HTERT RPE-1 (cell line): ENCODE results near the gene PDE1A.
"Not testable (repeated sequence)": the region's sequence is repeated elsewhere in the genome, so short reads cannot be mapped to it uniquely, and the experiment has no call there.

ENCODE experiments used
- in situ Hi-C: fragments of 300-500 bp; cut with MboI; formaldehyde crosslinking; loops from 4 replicates; pipeline ENCODE4 v1.14.3; 2020; ENCODE audit warnings: low sequenced_read_pairs

PDE1A gene

DNA sequence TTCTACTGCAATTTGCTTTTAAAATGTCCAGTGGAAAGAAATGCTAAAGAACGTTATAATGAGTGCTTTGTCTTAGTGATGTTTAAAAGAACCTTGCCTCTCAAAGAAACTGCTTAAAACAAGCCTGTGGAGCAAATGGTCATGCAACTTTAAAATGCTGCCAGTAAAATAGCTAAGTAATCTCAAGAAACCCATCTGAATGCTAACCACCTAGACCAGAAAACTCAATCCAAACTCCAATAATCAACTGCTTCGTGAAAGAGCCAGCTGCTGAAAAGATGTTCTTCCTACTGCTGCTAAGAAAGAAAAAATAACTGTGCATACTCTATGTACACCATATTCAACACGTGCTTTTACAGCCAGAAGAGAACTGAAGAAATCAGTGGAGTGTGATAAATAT is 145.6 kb downstream of the PDE1A start:
- in situ Hi-C loops: no loop called here

DNA sequence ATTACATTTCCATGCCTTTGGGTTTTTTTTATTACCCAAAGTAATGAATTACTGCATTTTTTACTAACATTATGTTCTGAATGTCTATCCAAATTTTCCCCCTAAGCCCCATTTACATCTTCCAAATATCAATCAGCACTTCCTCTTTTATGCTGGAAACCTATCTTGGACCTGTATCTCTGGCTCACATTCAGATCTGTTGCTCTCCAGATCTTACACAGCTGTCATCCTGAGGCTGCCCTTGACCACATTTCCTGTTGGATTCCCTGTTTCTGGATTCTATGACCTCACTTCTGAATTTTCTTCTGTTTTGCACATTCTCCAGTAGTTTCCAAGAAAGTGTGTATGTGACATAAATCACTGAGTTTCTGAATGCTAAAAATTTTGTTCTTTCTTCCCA is 146.7 kb downstream of the PDE1A start:
- in situ Hi-C loops: no loop called here

GRCh38 chr2:182276662-182277061 is 150.2 kb downstream of the PDE1A start:
- in situ Hi-C loops: not testable (repeated sequence)

DNA sequence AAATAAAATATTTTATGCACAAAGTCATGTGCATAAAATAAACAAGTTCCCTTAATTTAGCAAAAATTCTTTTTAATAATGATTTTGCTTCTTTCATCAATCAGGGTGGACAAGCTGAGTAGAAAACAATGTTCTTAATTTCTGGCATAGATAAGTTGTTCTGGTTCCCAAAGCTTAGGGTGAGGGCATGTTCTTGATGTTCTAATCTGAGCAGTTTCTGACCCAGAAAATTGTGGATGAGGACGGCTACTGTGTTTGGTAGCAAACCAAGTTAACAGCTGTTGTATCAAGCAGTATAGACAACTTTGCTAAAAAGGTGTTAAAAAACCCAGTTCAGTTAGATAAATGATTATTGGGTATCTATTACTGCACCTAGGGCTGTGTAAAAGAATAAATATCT is 158.9 kb downstream of the PDE1A start:
- in situ Hi-C loops: no loop called here

GRCh38 chr2:182266909-182267308 is 159.9 kb downstream of the PDE1A start:
- in situ Hi-C loops: no loop called here

- in situ Hi-C loops: no loop called here
Measured at GRCh38 chr2:182265718-182266117, 161.1 kb downstream of the PDE1A start.

- in situ Hi-C loops: no loop called here
Measured at GRCh38 chr2:182261860-182262387, 164.9 kb downstream of the PDE1A start.

- in situ Hi-C loops: no loop called here
Measured at GRCh38 chr2:182259629-182260150, 167.1 kb downstream of the PDE1A start.

DNA sequence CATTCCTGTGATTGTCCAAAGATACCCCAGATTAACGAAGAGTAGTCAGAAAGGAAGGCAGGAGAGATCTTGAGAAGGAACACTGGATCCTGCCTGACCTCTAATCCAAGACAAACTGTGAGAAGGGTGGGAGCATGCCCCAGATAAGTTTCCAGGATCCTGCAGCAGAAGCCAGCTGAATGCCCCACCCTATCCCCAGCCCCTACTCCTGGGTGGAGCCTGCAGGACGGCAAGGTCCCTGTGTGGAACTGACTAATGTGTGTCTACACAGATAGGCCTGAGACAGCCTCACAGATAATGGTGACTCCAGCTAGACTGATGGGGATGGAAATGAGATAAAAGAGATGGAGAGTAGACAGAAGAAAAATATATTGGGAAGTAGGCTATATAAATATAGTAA is 174.3 kb downstream of the PDE1A start:
- in situ Hi-C loops: no loop called here

- in situ Hi-C loops: no loop called here
Measured at GRCh38 chr2:182248898-182249297, 177.9 kb downstream of the PDE1A start.

GRCh38 chr2:182248362-182248761 is 178.5 kb downstream of the PDE1A start:
- in situ Hi-C loops: no loop called here

DNA sequence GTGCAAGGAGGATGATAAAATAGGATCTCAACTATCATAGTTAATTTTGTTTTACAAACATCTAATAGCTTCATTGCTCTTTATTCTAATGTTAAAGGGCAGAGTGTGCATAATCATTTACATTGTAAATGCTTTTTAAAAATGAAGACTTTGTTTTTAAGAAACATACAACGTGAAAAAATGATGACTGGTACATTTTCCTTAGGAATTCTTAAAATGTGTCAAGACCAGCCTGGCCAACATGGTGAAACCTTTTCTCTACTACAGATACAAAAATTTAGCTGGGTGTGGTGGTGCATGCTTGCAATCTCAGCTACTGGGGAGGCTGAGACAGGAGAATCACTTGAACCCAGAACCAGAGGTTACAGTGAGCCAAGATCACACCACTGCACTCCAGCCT is 179.0 kb downstream of the PDE1A start:
- in situ Hi-C loops: no loop called here

DNA sequence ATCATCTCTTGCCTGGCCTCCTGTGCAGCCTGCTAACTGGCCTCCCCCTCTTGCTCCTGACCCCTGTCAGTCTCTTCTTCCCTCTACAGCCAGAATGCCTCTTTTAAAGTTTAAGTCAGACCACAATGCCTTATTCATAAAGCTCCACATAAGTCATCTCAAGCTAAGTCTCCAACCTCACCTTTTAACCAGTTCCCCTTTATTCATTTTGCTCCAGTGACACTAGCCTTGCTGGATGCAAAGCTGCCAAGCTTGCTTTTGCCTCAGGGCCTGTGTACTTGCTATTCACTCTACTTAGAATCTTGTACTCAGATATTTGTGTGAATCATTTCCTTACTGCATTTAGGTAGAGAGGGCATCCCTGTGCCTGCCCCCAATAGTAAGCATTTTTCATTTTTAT is 180.9 kb downstream of the PDE1A start:
- in situ Hi-C loops: no loop called here

- in situ Hi-C loops: no loop called here
Measured at GRCh38 chr2:182242609-182243008, 184.2 kb downstream of the PDE1A start.

DNA sequence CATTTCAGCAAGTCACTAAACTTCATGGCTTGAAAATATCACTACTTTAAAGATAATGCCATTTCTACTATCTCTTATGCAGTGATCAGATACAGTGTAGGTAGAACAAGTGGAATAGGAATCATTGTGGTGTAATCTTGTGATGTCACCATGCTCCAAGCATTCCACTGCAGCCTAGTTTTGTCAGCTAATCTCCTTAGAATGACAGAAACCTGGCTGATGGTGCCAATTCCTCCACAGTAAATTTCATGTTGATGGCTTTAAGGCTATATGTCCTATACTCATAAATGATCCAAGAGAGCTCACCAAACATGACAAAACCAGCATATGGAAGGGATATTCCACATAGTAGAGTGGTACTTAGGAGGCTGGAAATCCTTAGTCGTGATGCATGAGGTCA is 184.9 kb downstream of the PDE1A start:
- in situ Hi-C loops: no loop called here

DNA sequence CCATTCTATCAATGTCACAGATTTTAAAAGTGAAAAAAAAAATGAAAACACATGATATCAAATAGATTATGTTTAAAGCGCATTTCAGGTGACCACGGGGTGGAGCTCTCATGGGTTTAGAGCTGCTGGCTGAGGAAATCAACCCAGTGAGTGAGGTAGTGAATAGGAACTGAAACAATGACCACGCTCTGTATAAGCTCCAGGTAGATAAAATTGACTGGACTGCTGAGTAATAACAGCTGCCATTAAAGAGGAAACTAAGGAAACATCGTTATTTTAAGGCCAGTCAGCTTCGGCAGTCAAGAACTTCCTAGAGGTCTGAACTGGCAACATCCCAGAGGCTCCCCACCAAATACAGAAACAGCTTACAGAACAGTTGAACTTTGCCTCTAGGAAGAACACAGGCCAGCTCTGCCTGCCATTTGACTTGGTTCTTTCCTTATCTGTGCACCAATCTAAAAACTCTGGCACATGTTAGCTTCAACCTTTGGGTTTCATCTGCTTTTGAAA is 185.9 kb downstream of the PDE1A start:
- in situ Hi-C loops: no loop called here

GRCh38 chr2:182230561-182230960 is 196.3 kb downstream of the PDE1A start:
- in situ Hi-C loops: no loop called here

- in situ Hi-C loops: no loop called here
Measured at GRCh38 chr2:182229297-182229696, 197.5 kb downstream of the PDE1A start.

- in situ Hi-C loops: no loop called here
Measured at GRCh38 chr2:182228741-182229140, 198.1 kb downstream of the PDE1A start.

GRCh38 chr2:182228073-182228473 is 198.8 kb downstream of the PDE1A start:
- in situ Hi-C loops: no loop called here

DNA sequence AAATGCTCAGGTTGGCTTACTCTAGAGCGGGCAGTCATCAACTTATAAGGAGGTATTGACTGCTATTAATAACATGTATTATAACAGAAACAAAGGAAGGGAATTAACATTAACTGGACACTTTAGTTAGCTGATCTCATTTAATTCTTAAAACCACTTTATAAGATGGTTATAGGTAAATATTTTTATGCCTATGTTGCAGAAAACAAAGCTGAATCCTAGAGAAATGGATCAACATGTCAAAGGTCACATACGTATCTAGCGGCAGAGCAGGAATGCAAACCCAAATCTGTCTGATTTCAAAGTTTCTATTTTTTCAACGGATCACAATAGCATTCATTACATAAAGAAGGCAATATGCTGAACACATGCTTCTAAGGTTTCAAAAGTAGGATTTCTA is 200.0 kb downstream of the PDE1A start:
- in situ Hi-C loops: no loop called here

DNA sequence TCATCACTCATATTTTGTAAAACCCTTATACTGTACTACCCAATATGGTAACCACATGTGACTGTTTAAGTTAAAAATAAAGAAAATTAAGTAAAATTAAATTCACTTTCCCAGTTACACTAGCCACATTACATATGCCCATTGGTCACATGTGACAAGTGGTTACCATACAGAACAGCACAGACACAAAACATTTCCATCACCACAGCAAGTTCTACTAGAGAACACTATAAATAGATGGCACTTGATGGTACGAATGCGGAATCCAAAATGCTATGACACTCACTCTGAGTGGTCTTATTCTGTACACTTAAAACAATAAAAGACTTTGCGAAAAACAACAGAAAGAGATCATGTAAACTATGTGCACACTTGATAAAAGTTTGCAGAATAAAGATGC is 202.2 kb downstream of the PDE1A start:
- in situ Hi-C loops: no loop called here

DNA sequence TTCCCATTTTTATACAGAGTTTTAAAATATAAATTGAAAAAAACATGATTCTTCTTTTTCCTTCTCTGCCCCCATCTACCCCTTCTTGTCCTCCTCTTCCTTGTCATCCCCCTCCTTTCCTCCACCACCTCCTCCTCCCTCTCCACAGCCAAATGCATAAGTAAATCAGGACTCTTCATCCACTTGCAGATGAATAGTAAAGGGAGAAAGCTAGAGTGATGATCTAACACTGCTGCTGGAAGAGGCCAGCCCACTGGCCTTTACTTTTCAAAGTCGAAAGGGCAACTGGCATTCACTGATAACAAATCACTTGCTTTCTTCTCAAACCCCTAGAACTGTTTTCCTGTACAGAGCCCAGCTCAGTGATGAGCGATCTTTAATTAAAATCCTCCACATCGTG is 205.8 kb downstream of the PDE1A start:
- in situ Hi-C loops: no loop called here
